K562 (cell line): ENCODE results near the gene YPEL3. TPM values are rescaled to one million over a fixed set of nuclear protein-coding genes. Genes with fewer than 3 reads are reported as not detected.

ENCODE experiments used
- ATAC-seq: fragments of 200-7000 bp; cut with Tn5 transposase; 3 replicates; pipeline ENCODE4 v1.9.1; 2020; ENCODE audit warnings: moderate library complexity
- BruUV-seq: library from RNA; stranded (reverse); fragments of 400-500 nt; replicated peaks from 2 replicates; lab custom pipeline; 2021; lab: Mats Ljungman, UMichigan
- CTCF ChIA-PET: fragments of 300-600 bp; formaldehyde crosslinking; extraction: SDS; loops from one replicate; lab custom pipeline; 2021; ENCODE audit warnings: low intra/inter-chr PET ratio; lab: Yijun Ruan, JAX
- POLR2A ChIA-PET: fragments of 300-600, 350-650 bp; sonication (Branson Sonifier 250); formaldehyde crosslinking; extraction: SDS; loops from one replicate; lab custom pipeline; 2021; ENCODE audit warnings: antibody characterized with exemption, inconsistent platforms; lab: Yijun Ruan, JAX
- DNase-seq, 4 experiments: peaks; one replicate each; pipeline versions ENCODE4 v3.0.0 to v3.0.0-alpha.2; 2011 to 2018; ENCODE audit warnings: low spot score in 3 of 4, mixed read lengths in 3 of 4; ENCODE audit errors: extremely low read depth in 1 of 4
- FAIRE-seq: peaks from 2 replicates; lab custom pipeline; 2011; peaks lifted over from hg19 to GRCh38; lab: Jason Lieb, UNC
- H2AFZ ChIP-seq: 2 replicates; pipeline ENCODE4 v1.6.0; 2011; ENCODE audit warnings: low read depth, low read length, control low read depth, inconsistent platforms
- H3K27ac ChIP-seq: fragments of 200-600 bp; 3 replicates; pipeline ENCODE4 v1.8.0; 2011; ENCODE audit warnings: low read depth, mild to moderate bottlenecking, control low read depth, inconsistent platforms, low read length, moderate library complexity, mixed read lengths; ENCODE audit errors: extremely low read depth
- H3K27me3 ChIP-seq, 2 experiments: fragments of 300-600 bp in 1 of 2; 2 replicates in 1 of 2; 3 replicates in 1 of 2; pipeline versions ENCODE4 v1.6.0 to v1.8.0; 2011; ENCODE audit warnings: inconsistent platforms in 2 of 2, low read length in 2 of 2, mild to moderate bottlenecking in 1 of 2, mixed read lengths in 1 of 2, moderate library complexity in 1 of 2; ENCODE audit not compliant: control insufficient read depth in 2 of 2, insufficient read depth in 2 of 2
- H3K36me3 ChIP-seq: fragments of 300-600 bp; 3 replicates; pipeline ENCODE4 v1.8.0; 2011; ENCODE audit warnings: mild to moderate bottlenecking, low read length, inconsistent platforms; ENCODE audit not compliant: control insufficient read depth, insufficient read depth
- H3K4me1 ChIP-seq, 2 experiments: fragments of 200-600 bp in 1 of 2; replicated peaks in 1 of 2; 2 replicates in 1 of 2; 3 replicates in 1 of 2; pipeline versions ENCODE4 v1.5.1 to v1.8.0; 2011; ENCODE audit warnings: inconsistent platforms in 2 of 2, low read length in 2 of 2, mild to moderate bottlenecking in 1 of 2, mixed read lengths in 1 of 2, moderate library complexity in 1 of 2; ENCODE audit not compliant: control insufficient read depth in 2 of 2, insufficient read depth in 2 of 2
- H3K4me2 ChIP-seq: 2 replicates; pipeline ENCODE4 v1.6.1; 2011; ENCODE audit warnings: low read length, control low read depth, inconsistent platforms, mixed read lengths; ENCODE audit not compliant: insufficient read depth
- H3K4me3 ChIP-seq: fragments of 200-600 bp; sonication (generic), shearing (Covaris generic); 2 replicates; pipeline ENCODE4 v1.5.1; 2016; ENCODE audit warnings: control low read depth, inconsistent platforms
- H3K79me2 ChIP-seq: fragments of 200-600 bp; 3 replicates; pipeline ENCODE4 v1.8.0; 2011; ENCODE audit warnings: low read length, inconsistent platforms; ENCODE audit not compliant: control insufficient read depth, insufficient read depth
- H3K9ac ChIP-seq, 2 experiments: 2 replicates each; pipeline versions ENCODE4 v1.6.0 to v1.6.1; 2011; ENCODE audit warnings: low read depth in 2 of 2, low read length in 2 of 2, control low read depth in 1 of 2, inconsistent platforms in 1 of 2, mild to moderate bottlenecking in 1 of 2, mixed read lengths in 1 of 2; ENCODE audit not compliant: insufficient read depth in 1 of 2
- H3K9me1 ChIP-seq: one replicate; pipeline ENCODE4 v1.6.0; 2011; ENCODE audit warnings: inconsistent platforms, mild to moderate bottlenecking, low read length, moderate library complexity; ENCODE audit not compliant: control insufficient read depth, insufficient read depth
- H3K9me3 ChIP-seq: replicated peaks from 2 replicates; pipeline ENCODE4 v1.5.1; 2011; ENCODE audit warnings: low read depth, low read length, inconsistent platforms; ENCODE audit not compliant: control insufficient read depth, insufficient read depth
- H4K20me1 ChIP-seq: replicated peaks from 2 replicates; pipeline ENCODE4 v1.6.1; 2011; ENCODE audit warnings: low read length, inconsistent platforms, mixed read lengths; ENCODE audit not compliant: control insufficient read depth, insufficient read depth
- DLX4 ChIP-seq: fragments of 250-450 bp; sonication (Bioruptor Pico); IDR thresholded peaks from 2 replicates; pipeline ENCODE4 v1.6.1; 2021; ENCODE audit warnings: mild to moderate bottlenecking
- E2F5 ChIP-seq: sonication (generic); formaldehyde crosslinking; IDR thresholded peaks from 2 replicates; pipeline ENCODE4 v1.8.0; 2022; ENCODE audit warnings: mild to moderate bottlenecking, missing genetic modification reagents
- GATA2 ChIP-seq: sonication (generic); formaldehyde crosslinking; IDR thresholded peaks from 2 replicates; pipeline ENCODE4 v1.4.0; 2020; ENCODE audit warnings: mild to moderate bottlenecking, missing genetic modification reagents
- HDAC2 ChIP-seq: fragments of 450-650 bp; IDR thresholded peaks from 2 replicates; pipeline ENCODE4 v1.6.1; 2016; ENCODE audit warnings: mild to moderate bottlenecking
- HDGF ChIP-seq: fragments of 450-650 bp; IDR thresholded peaks from 2 replicates; pipeline ENCODE4 v1.6.1; 2016
- KDM1A ChIP-seq, 2 experiments: fragments of 450-650 bp; IDR thresholded peaks; 2 replicates each; pipeline ENCODE4 v1.6.1; 2016; ENCODE audit warnings: mild to moderate bottlenecking in 2 of 2
- NFYB ChIP-seq: IDR thresholded peaks from 2 replicates; pipeline ENCODE4 v1.6.1; 2011; ENCODE audit warnings: mild to moderate bottlenecking, moderate library complexity; ENCODE audit not compliant: insufficient read length; ENCODE audit errors: extremely low read depth
- NONO ChIP-seq, 2 experiments: fragments of 200-400 bp in 1 of 2; fragments of 450-650 bp in 1 of 2; formaldehyde crosslinking in 1 of 2; IDR thresholded peaks; 2 replicates each; pipeline ENCODE4 v1.6.1; 2017; ENCODE audit warnings: low read depth in 2 of 2, mild to moderate bottlenecking in 2 of 2, moderate library complexity in 2 of 2, low read length in 1 of 2
- POLR2G ChIP-seq: fragments of 200-400 bp; formaldehyde crosslinking; IDR thresholded peaks from 2 replicates; pipeline ENCODE4 v1.6.1; 2017; ENCODE audit warnings: low read depth, mild to moderate bottlenecking, antibody characterized with exemption, low read length, moderate library complexity
- PTRF ChIP-seq: fragments of 450-650 bp; IDR thresholded peaks from 2 replicates; pipeline ENCODE4 v1.6.1; 2016; ENCODE audit warnings: mild to moderate bottlenecking, missing genetic modification characterization, missing compliant biosample characterization
- RBM14 ChIP-seq: fragments of 200-400 bp; formaldehyde crosslinking; IDR thresholded peaks from 2 replicates; pipeline ENCODE4 v1.6.1; 2018; ENCODE audit warnings: low read depth, mild to moderate bottlenecking, low read length, moderate library complexity, borderline replicate concordance; ENCODE audit not compliant: insufficient read depth
- SP1 ChIP-seq: sonication (generic); formaldehyde crosslinking; IDR thresholded peaks from 2 replicates; pipeline ENCODE4 v1.8.1; 2022; ENCODE audit warnings: mild to moderate bottlenecking, missing genetic modification reagents
- SPI1 ChIP-seq: IDR thresholded peaks from 2 replicates; pipeline ENCODE4 v1.6.1; 2011; ENCODE audit warnings: low read depth, low read length, control low read depth, borderline replicate concordance
- SRF ChIP-seq, 2 experiments: fragments of 250-450, 450-650 bp in 1 of 2; sonication (Bioruptor Pico) in 1 of 2; sonication (generic) in 1 of 2; formaldehyde crosslinking; IDR thresholded peaks; 2 replicates each; pipeline versions ENCODE4 v1.5.0 to v1.5.1; 2020 to 2022; ENCODE audit warnings: mild to moderate bottlenecking in 1 of 2, missing genetic modification reagents in 1 of 2
- STAG1 ChIP-seq: sonication (generic); formaldehyde crosslinking; IDR thresholded peaks from 2 replicates; pipeline ENCODE4 v1.5.0; 2020; ENCODE audit warnings: missing genetic modification reagents, borderline replicate concordance
- SUPT5H ChIP-seq: fragments of 450-650 bp; IDR thresholded peaks from 2 replicates; pipeline ENCODE4 v1.6.1; 2016
- TBP ChIP-seq: optimal IDR thresholded peaks from 2 replicates; pipeline ENCODE3; 2011; ENCODE audit warnings: low read depth, low read length, improper control_type of control experiment
- ZNF239 ChIP-seq: fragments of 250-450 bp; sonication (Bioruptor Pico); IDR thresholded peaks from 2 replicates; pipeline ENCODE4 v1.4.0; 2020; ENCODE audit warnings: mild to moderate bottlenecking
- WGBS: fragments of 100-300 bp; shearing (Covaris generic); methylation state at CpG from one replicate; pipeline ENCODE4 v1.1.6; 2016; ENCODE audit warnings: low coverage, mixed read lengths; ENCODE audit not compliant: insufficient coverage; ENCODE audit errors: missing lambda C conversion rate; 5-methylcytosine and 5-hydroxymethylcytosine counted together
- in situ Hi-C: fragments of 300-500 bp; cut with MboI; formaldehyde crosslinking; loops from 4 replicates; pipeline ENCODE4 v1.15.0; 2018; ENCODE audit warnings: inconsistent platforms, mixed read lengths
- intact Hi-C: fragments of 100-400 bp; cut with micrococcal nuclease; formaldehyde crosslinking; loops from 2 replicates; pipeline ENCODE4 v1.14.2; 2022
- polyA plus RNA-seq, 8 experiments: library from polyadenylated mRNA; depleted of rRNA in 4 of 8; stranded (reverse) in 5 of 8; unstranded in 3 of 8; fragments of >200 nt; fragmentation: Nextera tagmentation in 2 of 8; fragmentation: Illumina TruSeq in 1 of 8; extraction: Ambion mirVana in 2 of 8; extraction: Trizol in 1 of 8; gene quantifications; 2 replicates each; pipeline versions ENCODE4 v1.2.1 to v1.2.3, GENCODE V29; 2011 to 2014; ENCODE audit warnings: inconsistent platforms in 1 of 8, missing spikeins in 1 of 8
- total RNA-seq, 7 experiments: library from RNA; depleted of rRNA in 6 of 7; stranded (reverse); fragments of >200 nt in 6 of 7; fragmentation: Illumina TruSeq in 2 of 7; extraction: Trizol in 2 of 7; gene quantifications; 2 replicates each; pipeline versions ENCODE4 v1.2.1 to v1.2.3, GENCODE V29; 2011 to 2021; ENCODE audit warnings: low replicate concordance in 1 of 7
- TF ChIP-seq, protein P1 (sequence below): fragments of 250-450 bp; sonication (Bioruptor Pico); IDR thresholded peaks from 2 replicates; pipeline ENCODE4 v1.5.0; 2020; ENCODE audit warnings: mild to moderate bottlenecking, borderline replicate concordance

Gene YPEL3
- total and polyA plus RNA-seq, 9 of the 15 experiments (the other 6 are each of a cell fraction or from before 2014, with no cell fraction given): 0.41 to 15.0 (median 2.9) TPM

DNA sequence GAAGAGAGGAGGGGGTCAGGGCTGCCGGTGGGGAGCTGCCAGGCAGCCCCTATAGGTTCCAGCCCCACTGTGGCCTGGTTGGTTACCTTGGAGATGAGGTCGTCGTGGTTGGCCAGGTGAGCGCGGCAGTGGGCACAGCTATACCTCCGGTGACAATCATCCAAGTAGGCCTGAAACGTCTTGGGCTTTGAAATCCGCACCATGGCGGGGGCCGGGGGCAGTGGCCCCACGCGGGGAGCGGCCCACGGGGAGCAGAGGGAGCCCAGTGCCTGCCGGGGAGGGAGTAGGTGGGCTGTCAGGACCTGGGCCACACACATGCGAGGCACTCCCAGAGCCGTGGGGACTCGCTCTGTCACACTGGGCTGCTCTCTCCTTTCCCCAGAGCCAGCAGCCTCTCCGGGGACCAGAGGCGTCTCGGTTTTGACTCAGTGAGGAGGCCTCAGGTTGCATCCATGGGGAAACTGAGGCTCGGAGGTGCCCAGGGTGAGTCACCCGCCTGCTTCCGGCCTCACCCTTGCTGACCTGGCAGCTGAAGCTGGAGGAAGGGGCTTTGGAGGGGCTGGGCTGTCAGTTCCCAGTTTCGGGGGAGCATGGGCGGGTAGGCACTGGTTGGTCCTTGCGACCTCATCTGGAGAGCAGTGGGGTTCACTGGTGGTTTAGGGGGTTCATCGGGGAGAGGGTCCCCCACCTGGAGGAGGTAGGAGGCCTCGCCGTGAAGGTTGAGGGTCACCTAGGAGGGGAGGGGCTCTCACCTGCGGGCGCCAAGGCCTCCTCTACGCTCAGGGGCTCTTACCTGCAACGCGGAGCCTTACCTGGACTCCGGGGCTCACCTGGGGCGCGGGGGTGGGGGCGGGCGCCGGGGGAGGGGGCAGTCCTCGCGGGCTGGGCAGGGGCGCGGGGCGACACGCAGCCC lies 591 bp downstream of the YPEL3 start:
- intact Hi-C loops: loop anchor here (10.0 kb wide), 1 partner anchor 559 kb away; the partner anchor contains the start of genes FBRS and PRR14
- H3K9ac ChIP-seq: peak overlapping the region; percentile 50 to 88; a peak in 3 of 4 replicates
- WGBS: 60% methylated on average over 24 of the region's 47 CpGs
- peaks cover 3% of the 10 kb centered on the region; the same call in 1 of the 3 replicates for H3K79me2 ChIP-seq
- peak overlapping the region; percentile 33 for H3K4me3 ChIP-seq
- ChIA-PET CTCF (no interaction called here), POLR2A (interaction anchor here (1.0 to 1.7 kb wide), 4 partner anchors 16 to 21 kb away, joined by 3 to 5 read pairs (median 3); no protein-coding TSS in a partner anchor)
- no peaks in the 10 kb centered on the region for H4K20me1 ChIP-seq
- ATAC-seq (no peak), FAIRE-seq (no peak), DNase-seq (no peak)
- no peaks in the 10 kb centered on the region for H3K27me3 ChIP-seq
- no peaks in the 10 kb centered on the region; the same call in 2 of the 3 replicates for H3K36me3 ChIP-seq
- peaks cover 21% of the 10 kb centered on the region for H3K9me3 ChIP-seq
- peaks cover 29 to 59% of the 10 kb centered on the region in 2 experiments for H3K4me1 ChIP-seq
- peak overlapping the region; percentile 52; the same call in 2 of the 3 replicates for H3K27ac ChIP-seq
- H3K4me2 ChIP-seq: peak overlapping the region; percentile 69
- in situ Hi-C loops: no loop called here
- BruUV-seq: no TSS peak
- H3K9me1 ChIP-seq: no peaks in the 10 kb centered on the region
- H2AFZ ChIP-seq: no peak overlapping the region
- TF ChIP-seq HDGF (no peak), HDAC2 (no peak), SUPT5H (no peak), SRF (CRISPR knock-in tag; IDR thresholded peaks at IDR 0.05) (no peak), NFYB (no peak), E2F5 (CRISPR knock-in tag) (no peak), PTRF (no peak), NONO (IDR thresholded peaks at IDR 0.05; ENCODE audit: low read depth in 2 of 2, low read length in 1 of 2) (no peak), ZNF239 (CRISPR knock-in tag) (no peak), GATA2 (no peak), TBP (no peak), STAG1 (CRISPR knock-in tag) (no peak), KDM1A (IDR thresholded peaks at IDR 0.05) (no peak), POLR2G (peak; percentile 39; the same call in 1 of the 2 replicates), RBM14 (no peak), DLX4 (no peak), SPI1 (no peak), SP1 (CRISPR knock-in tag) (peak; percentile 35; the same call in 1 of the 2 replicates)
- TF ChIP-seq, protein P1, sequence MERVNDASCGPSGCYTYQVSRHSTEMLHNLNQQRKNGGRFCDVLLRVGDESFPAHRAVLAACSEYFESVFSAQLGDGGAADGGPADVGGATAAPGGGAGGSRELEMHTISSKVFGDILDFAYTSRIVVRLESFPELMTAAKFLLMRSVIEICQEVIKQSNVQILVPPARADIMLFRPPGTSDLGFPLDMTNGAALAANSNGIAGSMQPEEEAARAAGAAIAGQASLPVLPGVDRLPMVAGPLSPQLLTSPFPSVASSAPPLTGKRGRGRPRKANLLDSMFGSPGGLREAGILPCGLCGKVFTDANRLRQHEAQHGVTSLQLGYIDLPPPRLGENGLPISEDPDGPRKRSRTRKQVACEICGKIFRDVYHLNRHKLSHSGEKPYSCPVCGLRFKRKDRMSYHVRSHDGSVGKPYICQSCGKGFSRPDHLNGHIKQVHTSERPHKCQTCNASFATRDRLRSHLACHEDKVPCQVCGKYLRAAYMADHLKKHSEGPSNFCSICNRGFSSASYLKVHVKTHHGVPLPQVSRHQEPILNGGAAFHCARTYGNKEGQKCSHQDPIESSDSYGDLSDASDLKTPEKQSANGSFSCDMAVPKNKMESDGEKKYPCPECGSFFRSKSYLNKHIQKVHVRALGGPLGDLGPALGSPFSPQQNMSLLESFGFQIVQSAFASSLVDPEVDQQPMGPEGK: no peak
